CD4-positive, alpha-beta T cell treated with Interleukin-4 for 1 hour (primary cell): ENCODE results near the gene LIN7C.
"Not testable (repeated sequence)": the region's sequence is repeated elsewhere in the genome, so short reads cannot be mapped to it uniquely, and the experiment has no call there.

Experiments
- DNase-seq, 2 donors: peaks; one replicate each; pipeline ENCODE4 v3.0.0-alpha.2; 2020 to 2022

The LIN7C gene

DNA sequence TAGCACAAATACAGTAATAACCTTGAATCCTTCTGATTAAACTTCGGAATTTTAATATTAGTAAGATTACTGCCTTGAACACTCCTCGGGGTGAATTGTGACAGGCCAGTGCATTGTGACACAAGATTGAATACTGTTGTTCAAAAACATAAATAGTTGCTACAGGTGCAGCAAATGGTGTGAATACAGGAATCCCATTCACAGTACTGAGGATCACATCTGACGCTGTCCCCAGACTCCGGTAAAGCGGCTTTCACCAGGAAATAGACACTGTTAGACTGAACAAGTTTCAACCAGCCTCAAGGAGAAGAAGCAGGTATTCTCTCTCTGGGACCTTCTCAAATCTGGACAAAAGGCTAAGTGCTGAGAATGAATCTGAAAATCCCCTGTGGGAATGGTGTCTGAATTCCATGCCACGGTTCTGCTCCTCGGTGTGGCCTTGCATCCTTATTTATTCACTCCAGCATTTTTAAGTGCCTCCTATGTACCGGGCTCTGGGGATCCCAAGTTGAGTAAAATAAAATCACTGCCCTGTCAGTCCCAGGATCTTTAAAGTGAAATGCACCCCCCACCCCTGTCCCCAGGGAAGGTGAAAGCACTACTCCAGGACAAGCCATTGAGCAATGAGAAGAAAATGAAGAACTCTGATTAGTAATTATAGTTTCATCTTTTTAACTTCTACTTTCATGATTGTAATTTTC lies 37.4 kb downstream of the LIN7C start:
- DNase-seq: no peak

DNA sequence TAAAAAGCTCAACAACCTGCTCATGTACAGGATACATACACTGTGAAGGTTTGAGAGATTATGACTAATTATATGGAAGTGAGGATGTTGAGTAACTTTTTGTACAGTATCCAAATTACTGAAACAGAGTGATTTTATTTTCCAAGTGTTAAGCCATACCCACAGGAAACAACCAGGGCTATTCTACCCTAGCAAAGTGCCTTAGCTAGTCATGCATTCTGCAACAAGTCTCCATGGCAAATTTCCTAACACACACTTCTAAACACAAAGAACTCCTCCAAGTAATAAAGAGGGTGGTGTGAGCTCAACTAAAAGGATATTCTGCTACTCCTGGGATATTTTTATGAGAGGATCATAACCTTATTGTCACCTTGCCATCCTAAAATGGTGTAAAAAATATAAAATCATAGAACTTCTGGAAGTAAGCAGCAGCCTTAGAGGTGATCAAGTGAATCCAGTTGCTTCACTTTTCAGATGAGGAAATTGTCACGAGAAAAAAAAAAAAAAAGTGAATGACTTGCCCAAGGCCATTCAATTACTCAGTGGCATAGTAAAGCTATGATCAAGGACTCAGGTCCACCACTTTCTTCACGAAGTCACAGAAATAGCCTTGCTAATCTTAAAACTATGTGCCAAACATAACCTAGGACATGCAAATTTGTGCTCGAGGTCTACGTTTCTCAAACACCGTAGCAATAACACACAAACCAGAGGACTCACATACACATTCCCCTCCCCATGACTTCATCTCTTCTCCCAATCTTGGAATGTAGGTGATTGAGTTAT lies 38.2 kb downstream of the LIN7C start:
- no peak for DNase-seq

- no peak for DNase-seq
Measured at GRCh38 chr11:27467181-27467913, 39.2 kb downstream of the LIN7C start.

GRCh38 chr11:27466363-27466762 lies 40.2 kb downstream of the LIN7C start:
- no peak for DNase-seq

DNA sequence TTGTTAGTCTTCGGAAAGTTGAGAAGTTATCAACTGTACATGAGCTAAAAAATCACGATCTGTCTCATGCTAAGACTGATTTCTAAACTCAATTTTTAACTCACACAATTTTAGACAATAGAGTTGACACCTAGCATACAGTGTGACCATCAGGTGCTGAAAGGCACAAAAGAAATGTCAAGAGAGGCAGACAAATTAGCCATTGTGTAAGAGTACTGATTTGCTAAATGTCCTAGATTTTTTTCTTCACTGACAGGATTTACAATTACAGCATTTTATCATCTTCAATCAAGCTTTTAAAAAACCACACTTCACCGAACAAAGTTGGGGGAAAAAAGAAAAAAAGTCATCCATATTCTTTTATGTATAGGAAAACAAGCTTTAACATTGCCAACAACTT lies 40.9 kb downstream of the LIN7C start:
- no peak for DNase-seq

GRCh38 chr11:27464909-27465308 lies 41.7 kb downstream of the LIN7C start:
- DNase-seq: no peak

DNA sequence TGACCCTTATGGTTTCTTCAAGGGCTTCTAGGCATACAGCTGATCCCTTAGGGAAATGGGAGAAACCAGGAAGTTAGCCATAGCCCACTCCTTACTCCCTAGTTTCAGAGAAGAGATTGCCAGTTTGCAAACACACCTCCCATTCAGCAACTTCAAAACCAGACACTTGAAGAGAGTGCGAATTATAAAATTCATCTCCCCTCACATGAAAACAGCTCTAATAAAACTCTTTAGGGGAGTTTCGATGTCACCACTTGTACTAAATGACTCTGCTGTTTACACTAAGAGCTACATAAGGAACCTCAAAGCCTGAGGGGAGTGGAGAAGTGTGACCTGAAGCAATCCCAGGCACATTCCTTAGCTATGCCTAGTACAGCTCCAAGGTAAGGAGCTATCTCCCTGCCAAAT lies 42.3 kb downstream of the LIN7C start:
- no peak for DNase-seq

- DNase-seq: no peak
Measured at GRCh38 chr11:27462543-27462942, 44.0 kb downstream of the LIN7C start.

- no peak for DNase-seq
Measured at GRCh38 chr11:27460158-27460978, 46.2 kb downstream of the LIN7C start.

DNA sequence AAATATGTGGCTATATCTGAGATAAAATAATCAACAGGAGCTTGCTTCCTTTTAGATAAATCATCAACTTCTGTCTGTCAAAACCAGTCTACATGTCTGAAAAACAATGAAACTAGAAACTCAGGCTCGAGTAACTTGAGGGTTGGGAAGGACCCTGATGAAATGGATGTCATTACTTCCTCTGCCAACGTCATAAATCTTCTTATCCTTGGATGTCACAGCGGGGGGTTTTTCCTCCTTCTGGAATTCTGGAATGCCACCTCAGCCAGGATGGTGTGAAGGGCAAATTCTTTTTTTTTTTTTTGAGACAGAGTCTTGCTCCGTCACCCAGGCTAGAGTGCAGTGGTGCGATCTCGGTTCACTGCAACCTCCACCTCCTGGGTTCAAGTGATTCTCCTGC lies 47.4 kb downstream of the LIN7C start:
- DNase-seq: no peak

GRCh38 chr11:27458182-27458581 lies 48.4 kb downstream of the LIN7C start:
- no peak for DNase-seq

- no peak for DNase-seq
Measured at GRCh38 chr11:27456795-27457329, 49.7 kb downstream of the LIN7C start.

- no peak for DNase-seq
Measured at GRCh38 chr11:27456140-27456794, 50.3 kb downstream of the LIN7C start.

- DNase-seq: no peak
Measured at GRCh38 chr11:27455667-27456066, 50.9 kb downstream of the LIN7C start.

GRCh38 chr11:27453701-27454100 lies 52.9 kb downstream of the LIN7C start:
- no peak for DNase-seq

- DNase-seq: no peak
Measured at GRCh38 chr11:27452147-27452546, 54.4 kb downstream of the LIN7C start.

DNA sequence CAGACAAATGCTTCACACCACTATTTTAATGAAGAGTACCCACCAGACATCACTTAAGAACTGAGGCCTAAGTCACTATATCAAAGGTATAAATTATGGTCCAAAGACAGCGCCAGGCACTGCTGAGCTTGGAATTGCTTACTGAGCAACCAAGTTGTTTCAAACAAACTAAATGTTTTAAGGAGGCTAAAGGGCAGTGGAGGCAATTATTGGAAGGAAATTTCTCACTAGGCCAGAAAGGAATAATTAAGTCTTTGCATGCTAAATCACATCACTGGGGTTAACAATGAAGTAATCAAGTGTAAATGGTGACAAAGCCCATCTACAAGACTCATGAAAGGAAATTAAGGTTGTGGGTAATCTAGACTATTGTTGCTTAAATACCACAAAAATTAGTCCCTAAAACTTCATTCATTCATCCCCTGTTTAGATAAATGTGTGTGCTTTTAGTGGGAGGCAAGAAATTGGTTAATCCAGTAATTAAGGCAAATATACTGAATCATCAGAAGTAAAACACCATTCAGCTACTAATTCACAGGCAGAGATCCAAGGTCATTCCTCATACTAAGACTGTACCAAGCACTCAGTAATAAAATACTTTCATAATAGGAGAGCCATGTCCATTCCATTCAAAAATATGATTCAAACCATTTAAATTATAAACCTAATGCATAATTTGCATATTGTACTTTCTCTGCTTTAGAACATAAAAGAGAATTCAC lies 55.2 kb downstream of the LIN7C start:
- DNase-seq: no peak

GRCh38 chr11:27448184-27448540 lies 58.4 kb downstream of the LIN7C start:
- not testable (repeated sequence) for DNase-seq

GRCh38 chr11:27447288-27448183 lies 59.0 kb downstream of the LIN7C start:
- DNase-seq: no peak

- no peak for DNase-seq
Measured at GRCh38 chr11:27445625-27446024, 60.9 kb downstream of the LIN7C start.
